ENCODE results near the gene CYB5A.

CYB5A gene

DNA sequence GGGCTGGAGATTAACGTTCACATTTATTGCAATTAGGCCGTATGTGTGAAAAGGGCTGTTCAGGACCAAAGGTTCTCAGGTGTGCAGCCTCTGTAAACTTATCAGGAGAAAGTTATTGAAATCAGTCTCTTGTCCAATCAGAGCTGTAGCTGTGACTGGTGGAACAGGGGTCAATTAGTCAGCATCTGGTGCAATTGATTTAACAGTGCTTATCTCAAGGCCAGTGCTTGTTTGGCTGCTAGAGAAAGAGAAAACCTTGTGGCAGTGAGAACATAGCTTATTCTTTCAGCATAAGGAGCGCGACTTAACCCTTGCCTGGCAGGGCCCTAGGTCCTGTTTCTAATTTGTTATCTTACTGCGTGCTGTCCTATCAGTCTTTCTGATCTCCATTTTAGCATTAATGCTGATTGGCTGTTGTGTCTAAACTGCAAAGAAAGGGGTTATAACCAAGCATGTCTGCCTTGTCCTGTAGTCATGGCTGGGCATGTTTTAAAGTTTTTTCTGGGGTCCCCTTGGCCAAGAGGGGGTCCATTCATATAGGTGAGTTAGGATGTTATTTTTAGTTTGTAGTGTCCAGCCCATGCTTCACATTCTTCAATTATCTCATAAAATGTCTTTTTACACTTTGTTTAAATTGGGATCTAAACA is 66.4 kb downstream of the CYB5A start:
- Histone ChIP-seq H3K4me1 (ENCODE audit: low read length) (no peaks in the 10 kb centered on the region), H2AFZ (ENCODE audit: low read depth, low read length) (no peak overlapping the region), H3K36me3 (replicated peaks; ENCODE audit: low read depth, low read length) (no peaks in the 10 kb centered on the region), H3K79me2 (ENCODE audit: low read length) (no peaks in the 10 kb centered on the region), H4K20me1 (ENCODE audit: insufficient read depth, low read length) (no peaks in the 10 kb centered on the region), H3K27me3 (ENCODE audit: low read depth, low read length) (no peaks in the 10 kb centered on the region), H3K9ac (ENCODE audit: low read length) (no peak overlapping the region), H3K4me3 (ENCODE audit: low read length) (no peak overlapping the region), H3K27ac (ENCODE audit: low read length) (no peak overlapping the region), H3K4me2 (ENCODE audit: low read length) (no peak overlapping the region), H3K9me3 (ENCODE audit: insufficient read depth, low read length) (no peaks in the 10 kb centered on the region)
- TF ChIP-seq EZH2phosphoT487 (IDR thresholded peaks at IDR 0.05; ENCODE audit: low read depth) = no peak
- TF ChIP-seq, protein P1, sequence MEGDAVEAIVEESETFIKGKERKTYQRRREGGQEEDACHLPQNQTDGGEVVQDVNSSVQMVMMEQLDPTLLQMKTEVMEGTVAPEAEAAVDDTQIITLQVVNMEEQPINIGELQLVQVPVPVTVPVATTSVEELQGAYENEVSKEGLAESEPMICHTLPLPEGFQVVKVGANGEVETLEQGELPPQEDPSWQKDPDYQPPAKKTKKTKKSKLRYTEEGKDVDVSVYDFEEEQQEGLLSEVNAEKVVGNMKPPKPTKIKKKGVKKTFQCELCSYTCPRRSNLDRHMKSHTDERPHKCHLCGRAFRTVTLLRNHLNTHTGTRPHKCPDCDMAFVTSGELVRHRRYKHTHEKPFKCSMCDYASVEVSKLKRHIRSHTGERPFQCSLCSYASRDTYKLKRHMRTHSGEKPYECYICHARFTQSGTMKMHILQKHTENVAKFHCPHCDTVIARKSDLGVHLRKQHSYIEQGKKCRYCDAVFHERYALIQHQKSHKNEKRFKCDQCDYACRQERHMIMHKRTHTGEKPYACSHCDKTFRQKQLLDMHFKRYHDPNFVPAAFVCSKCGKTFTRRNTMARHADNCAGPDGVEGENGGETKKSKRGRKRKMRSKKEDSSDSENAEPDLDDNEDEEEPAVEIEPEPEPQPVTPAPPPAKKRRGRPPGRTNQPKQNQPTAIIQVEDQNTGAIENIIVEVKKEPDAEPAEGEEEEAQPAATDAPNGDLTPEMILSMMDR (IDR thresholded peaks at IDR 0.05; ENCODE audit: low read depth, low read length) = no peak

DNA sequence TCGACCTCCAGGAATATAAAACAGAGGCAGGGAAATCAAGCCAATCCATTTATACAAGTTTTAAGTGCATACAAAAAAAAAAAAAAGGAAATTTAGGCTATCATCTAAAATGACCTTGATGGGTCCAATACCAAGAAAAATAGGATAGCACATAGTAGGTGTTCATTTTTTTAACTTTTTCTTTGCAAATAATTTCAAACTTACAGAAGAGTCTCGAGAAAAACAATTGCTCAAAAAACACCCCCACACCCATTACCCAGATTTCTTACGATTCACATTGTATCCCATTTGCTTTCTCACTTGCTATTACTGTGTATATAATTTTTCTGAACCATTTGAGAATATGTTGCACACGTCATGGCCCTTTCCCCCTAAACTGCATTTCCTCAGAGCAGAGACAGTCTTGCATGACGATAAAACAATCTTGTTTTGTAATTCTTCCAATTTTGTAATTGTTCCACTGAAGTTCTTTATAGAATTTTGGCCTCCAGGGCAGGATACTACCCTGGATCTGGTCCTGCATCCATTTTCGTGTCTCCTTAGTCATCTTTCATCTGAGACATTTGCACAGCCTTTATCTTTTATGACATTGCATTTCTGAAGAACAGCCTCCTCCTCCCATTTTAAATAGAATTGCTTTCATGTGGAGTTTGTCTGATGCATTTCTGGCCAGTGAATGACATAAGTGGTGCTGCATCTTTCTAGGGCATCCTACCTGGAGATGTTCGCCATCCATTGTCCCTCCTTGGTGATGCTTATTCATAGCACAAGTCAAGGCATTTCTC is 68.9 kb downstream of the CYB5A start:
- Histone ChIP-seq H4K20me1 (ENCODE audit: insufficient read depth, low read length) (no peaks in the 10 kb centered on the region), H3K4me3 (ENCODE audit: low read length) (no peak overlapping the region), H3K27me3 (ENCODE audit: low read depth, low read length) (no peaks in the 10 kb centered on the region), H3K4me1 (ENCODE audit: low read length) (no peaks in the 10 kb centered on the region), H3K9me3 (ENCODE audit: insufficient read depth, low read length) (no peaks in the 10 kb centered on the region), H3K36me3 (replicated peaks; ENCODE audit: low read depth, low read length) (no peaks in the 10 kb centered on the region), H3K27ac (ENCODE audit: low read length) (no peak overlapping the region), H3K4me2 (ENCODE audit: low read length) (no peak overlapping the region), H3K9ac (ENCODE audit: low read length) (no peak overlapping the region), H2AFZ (ENCODE audit: low read depth, low read length) (no peak overlapping the region), H3K79me2 (ENCODE audit: low read length) (no peaks in the 10 kb centered on the region)
- TF ChIP-seq, protein P1 (IDR thresholded peaks at IDR 0.05; ENCODE audit: low read depth, low read length) = no peak
- no peak for TF ChIP-seq EZH2phosphoT487 (IDR thresholded peaks at IDR 0.05; ENCODE audit: low read depth)

DNA sequence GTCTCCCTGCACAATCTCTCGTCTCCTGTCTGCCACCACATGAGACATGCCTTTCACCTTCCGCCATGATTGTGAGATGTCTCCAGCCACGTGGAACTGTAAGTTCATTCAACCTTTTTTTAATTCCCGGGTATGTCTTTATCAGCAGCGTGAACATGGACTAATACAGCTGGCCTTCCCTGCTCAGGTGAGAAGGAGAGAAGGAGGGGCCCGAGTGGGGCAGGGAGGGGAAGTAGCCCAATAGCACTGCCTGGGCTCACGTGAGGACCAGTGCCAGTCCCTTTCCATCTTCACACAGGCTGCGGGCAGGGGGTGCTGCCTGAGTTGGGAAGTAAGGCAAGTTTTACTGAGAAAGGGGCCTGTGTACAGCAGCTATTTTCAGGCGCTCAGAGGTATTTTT is 70.7 kb downstream of the CYB5A start:
- Histone ChIP-seq H3K36me3 (replicated peaks; ENCODE audit: low read depth, low read length) (no peaks in the 10 kb centered on the region), H3K9ac (ENCODE audit: low read length) (no peak overlapping the region), H3K4me1 (ENCODE audit: low read length) (no peaks in the 10 kb centered on the region), H2AFZ (ENCODE audit: low read depth, low read length) (no peak overlapping the region), H3K9me3 (ENCODE audit: insufficient read depth, low read length) (no peaks in the 10 kb centered on the region), H3K4me2 (ENCODE audit: low read length) (no peak overlapping the region), H3K4me3 (ENCODE audit: low read length) (no peak overlapping the region), H3K27me3 (ENCODE audit: low read depth, low read length) (peaks cover 9% of the 10 kb centered on the region; the same call in 1 of the 2 replicates), H3K79me2 (ENCODE audit: low read length) (no peaks in the 10 kb centered on the region), H3K27ac (ENCODE audit: low read length) (no peak overlapping the region), H4K20me1 (ENCODE audit: insufficient read depth, low read length) (no peaks in the 10 kb centered on the region)
- no peak for TF ChIP-seq EZH2phosphoT487 (IDR thresholded peaks at IDR 0.05; ENCODE audit: low read depth)

DNA sequence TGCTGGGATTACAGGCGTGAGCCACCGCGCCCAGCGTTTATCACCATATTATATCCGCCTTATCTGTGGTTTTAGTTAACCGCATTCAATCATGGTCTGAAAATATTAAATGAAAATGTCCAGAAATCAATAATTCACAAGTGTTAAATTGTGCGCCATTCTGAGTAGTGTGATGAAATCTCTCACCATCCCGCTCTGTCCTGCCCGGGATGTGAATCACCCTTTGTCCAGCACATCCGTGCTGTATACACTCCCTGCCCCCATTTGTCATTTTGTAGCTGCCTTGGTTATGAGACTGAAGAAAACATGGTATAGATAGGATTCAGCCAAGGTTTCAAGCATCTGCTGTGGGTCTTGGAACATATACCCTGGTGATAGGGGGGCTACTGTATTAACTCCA is 72.7 kb downstream of the CYB5A start:
- H3K4me1 ChIP-seq (ENCODE audit: low read length) = no peaks in the 10 kb centered on the region
- no peaks in the 10 kb centered on the region for H3K9me3 ChIP-seq (ENCODE audit: insufficient read depth, low read length)
- H3K27me3 ChIP-seq (ENCODE audit: low read depth, low read length) = peaks cover 28% of the 10 kb centered on the region
- no peak overlapping the region for H3K9ac ChIP-seq (ENCODE audit: low read length)
- no peak overlapping the region for H3K4me2 ChIP-seq (ENCODE audit: low read length)
- no peak overlapping the region for H2AFZ ChIP-seq (ENCODE audit: low read depth, low read length)
- no peaks in the 10 kb centered on the region for H3K79me2 ChIP-seq (ENCODE audit: low read length)
- no peaks in the 10 kb centered on the region for H3K36me3 ChIP-seq (replicated peaks; ENCODE audit: low read depth, low read length)
- no peak for TF ChIP-seq EZH2phosphoT487 (IDR thresholded peaks at IDR 0.05; ENCODE audit: low read depth)
- TF ChIP-seq, protein P1 (IDR thresholded peaks at IDR 0.05; ENCODE audit: low read depth, low read length) = no peak
- no peaks in the 10 kb centered on the region for H4K20me1 ChIP-seq (ENCODE audit: insufficient read depth, low read length)
- no peak overlapping the region for H3K4me3 ChIP-seq (ENCODE audit: low read length)
- no peak overlapping the region for H3K27ac ChIP-seq (ENCODE audit: low read length)

All from OCI-LY3 (cell line).